AG08395 (cell line): Measurements from ENCODE around the gene DCTN4.

ENCODE experiments used
- DNase-seq: peaks from one replicate; pipeline ENCODE4 v3.0.0; 2012; ENCODE audit warnings: mixed read lengths, low spot score

The DCTN4 gene

DNA sequence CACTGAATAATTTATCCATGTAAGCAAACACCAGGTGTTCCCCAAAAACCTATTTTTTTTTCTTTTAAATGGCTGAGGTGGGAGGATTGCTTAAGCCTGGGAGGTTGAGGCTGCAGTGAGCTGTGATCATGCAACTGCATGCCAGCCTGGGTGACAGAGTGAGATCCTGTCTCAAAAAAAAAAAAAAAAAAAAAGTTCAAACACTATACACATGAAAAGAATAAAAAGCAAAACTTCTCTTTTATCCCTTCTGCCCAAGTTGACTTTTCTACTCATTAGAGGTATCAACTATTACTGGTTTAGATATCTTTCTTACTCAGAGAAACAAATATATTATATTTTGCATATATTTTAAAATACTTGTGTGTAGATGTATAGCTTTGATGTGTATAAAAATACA lies 17.8 kb downstream of the DCTN4 start:
- no peak for DNase-seq

DNA sequence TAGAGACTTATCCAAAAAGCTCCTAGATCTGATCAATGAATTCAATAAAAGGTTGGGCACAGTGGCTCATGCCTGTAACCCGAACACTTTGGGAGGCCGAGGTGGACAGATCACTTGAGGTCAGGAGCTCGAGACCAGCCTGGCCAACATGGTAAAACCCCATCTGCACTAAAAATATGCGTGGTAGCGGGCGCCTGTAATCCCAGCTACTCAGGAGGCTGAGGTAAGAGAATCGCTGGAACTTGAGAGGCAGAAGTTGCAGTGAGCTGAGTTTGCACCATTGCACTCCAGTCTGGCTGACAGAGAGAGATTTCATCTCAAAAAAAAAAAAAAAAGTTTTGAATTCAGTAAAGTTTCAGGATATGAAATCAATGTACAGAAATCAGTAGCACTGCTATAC lies 20.0 kb downstream of the DCTN4 start:
- no peak for DNase-seq

DNA sequence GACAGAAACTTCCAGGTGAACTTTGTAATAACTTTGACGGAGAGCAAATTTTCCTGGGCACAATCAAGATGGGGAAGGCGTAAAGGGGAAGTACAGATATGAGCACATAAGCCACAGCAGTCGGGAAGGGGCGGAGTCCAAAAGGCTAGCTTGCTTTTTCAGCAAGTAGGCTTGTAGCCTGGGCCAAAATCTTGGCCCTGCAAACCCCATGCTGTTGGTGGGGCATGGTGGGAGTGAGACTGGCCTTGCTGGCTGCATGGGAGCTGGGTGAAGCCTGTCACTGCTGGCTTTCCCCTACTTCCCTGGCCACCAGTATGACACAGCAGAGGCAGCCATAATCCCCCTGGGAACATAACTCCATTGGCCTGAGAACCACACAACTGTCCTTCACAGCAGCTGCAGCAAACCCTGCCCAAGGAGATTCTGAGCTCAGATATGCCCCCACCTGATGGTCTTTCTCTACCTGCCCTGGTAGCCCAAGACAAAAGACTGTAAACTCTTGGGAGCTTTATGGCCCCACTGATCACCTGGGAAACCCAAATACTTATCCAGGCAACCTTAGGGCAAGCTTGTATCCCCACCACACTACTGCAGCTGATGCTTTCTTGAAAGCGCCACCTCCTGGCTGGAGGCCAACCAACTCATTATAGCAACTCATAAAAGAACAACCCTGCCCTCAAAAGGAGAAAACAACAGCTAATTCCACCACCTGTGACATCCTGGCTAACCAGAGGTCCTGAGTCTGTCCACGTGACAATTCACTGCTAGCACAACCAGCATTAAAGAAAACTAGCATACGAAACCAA lies 24.0 kb downstream of the DCTN4 start:
- no peak for DNase-seq

DNA sequence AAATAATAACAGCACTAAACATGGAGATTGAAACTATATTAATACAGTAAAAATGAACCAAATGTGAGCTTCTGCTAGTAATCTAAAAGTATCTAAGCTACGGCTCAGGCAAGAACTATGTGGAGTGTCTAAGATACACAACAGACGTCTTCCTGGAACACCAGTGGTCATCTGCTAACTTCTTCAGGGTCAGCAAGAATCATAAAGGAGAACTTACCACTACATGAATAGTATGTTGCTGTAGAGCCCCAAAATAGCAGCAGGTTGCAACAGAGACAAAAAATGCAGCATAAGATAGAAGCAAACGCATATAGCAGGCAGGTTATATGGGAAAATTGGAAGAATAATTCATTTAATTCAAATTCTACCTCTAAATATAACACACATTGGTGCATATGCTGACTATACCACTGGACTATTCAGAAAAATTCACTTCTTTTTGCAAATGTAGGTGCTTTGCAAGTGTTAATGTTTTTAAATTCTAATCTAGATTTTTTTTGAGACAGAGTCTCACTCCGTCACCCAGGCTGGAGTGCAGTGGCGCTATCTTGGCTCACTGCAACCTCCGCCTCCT lies 27.1 kb downstream of the DCTN4 start:
- DNase-seq = no peak

DNA sequence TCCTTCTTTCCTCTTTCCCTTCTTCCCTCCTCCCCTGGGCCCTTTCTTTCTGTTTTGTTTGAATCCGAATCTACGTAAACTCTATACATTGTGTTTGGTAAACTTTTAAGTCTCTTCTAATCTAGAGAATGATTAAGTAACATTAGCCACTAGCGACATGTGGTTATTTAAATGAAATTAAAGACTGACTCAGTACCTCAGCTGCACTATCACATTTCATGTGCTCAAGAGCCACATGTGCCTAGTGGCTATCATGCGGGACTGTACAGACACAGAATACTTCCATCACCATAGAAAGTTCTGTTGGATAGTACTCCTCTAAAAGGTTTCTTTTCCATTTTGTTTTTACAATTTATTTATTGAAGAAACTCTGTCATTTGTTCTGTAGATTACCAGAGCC lies 29.0 kb downstream of the DCTN4 start:
- no peak for DNase-seq

DNA sequence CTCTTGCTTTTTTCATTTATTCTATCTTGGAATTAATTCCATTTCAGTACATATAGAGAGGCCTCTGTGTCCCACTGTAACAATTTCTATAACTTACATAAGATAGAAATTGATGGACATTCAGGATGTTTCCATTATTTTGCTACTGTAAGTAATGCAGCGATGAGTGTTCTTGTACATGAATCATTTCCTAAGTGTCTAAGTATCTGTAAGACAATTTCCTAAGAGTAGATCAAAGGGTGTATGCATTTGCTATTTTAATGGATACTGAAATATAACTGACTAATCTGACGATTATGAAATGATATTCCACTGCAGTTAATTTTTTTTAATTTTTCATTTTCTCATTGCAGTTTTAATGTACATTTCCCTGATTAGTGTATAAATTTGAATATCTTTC lies 35.0 kb downstream of the DCTN4 start:
- no peak for DNase-seq

DNA sequence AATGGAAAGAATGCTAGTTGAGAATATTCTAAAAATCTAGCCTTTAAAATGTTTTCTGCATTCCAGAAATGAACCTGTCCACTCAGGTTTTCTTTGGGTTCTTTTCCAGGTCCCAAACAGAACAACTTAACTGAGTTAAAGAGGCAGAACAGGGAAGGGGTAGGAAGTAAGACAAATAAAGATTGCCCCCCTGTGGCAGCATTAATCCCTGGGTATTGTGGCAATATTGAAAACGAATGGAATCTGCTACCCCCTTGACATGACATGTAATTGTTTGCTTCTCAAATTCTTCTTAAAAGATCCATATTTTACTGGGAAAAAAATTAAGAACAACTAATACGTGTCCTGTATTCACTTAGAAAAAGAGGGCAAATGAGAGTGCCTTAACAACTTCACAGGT lies 48.7 kb downstream of the DCTN4 start:
- peak; percentile 17 for DNase-seq

DNA sequence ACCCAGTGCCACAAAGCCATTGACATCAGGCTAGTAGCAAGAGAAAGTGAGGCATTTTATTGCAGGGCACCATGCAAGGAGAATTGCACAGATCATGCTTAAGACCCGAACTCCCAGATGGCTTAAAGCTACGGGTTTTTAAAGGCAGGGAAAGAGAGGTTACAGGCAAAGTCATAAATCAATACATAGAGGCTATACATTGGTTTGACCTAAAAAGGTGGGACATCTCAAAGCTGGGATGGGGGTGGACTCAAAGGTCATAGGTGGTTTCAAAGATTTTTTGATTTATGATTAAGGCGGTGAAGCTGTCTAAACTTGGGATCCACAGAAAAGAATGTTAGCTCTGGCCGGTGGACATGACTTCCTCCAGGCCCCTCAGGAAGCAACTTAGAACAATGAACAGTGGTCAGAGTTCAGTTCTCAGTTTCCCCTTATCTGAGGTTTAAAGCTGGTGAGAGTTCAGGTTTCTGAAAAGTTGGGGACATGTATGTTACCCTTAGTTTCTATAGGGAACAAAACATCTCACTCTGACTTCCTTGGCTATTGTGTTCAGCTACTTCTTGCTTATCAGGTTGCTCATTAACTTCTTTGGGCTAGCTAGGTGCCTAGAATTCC lies 51.9 kb downstream of the DCTN4 start:
- no peak for DNase-seq

DNA sequence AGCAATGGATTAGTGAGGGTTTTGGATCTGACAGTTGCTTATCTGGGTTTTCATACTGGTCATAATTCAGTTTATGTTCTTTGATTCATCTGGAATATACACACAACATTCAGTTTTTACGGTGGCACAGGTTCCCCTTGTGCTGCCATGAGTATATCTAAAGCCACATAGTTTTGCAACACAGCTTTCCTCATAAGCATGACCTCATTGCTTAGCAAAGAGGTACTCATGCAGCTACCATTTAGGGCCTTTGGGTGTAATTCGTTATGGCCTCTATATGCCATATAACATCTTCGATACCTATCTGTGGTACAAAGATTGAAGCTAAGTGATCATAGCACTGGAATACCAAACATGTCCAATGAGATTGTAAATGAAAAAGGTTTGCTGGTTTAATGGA lies 55.1 kb downstream of the DCTN4 start:
- no peak for DNase-seq

DNA sequence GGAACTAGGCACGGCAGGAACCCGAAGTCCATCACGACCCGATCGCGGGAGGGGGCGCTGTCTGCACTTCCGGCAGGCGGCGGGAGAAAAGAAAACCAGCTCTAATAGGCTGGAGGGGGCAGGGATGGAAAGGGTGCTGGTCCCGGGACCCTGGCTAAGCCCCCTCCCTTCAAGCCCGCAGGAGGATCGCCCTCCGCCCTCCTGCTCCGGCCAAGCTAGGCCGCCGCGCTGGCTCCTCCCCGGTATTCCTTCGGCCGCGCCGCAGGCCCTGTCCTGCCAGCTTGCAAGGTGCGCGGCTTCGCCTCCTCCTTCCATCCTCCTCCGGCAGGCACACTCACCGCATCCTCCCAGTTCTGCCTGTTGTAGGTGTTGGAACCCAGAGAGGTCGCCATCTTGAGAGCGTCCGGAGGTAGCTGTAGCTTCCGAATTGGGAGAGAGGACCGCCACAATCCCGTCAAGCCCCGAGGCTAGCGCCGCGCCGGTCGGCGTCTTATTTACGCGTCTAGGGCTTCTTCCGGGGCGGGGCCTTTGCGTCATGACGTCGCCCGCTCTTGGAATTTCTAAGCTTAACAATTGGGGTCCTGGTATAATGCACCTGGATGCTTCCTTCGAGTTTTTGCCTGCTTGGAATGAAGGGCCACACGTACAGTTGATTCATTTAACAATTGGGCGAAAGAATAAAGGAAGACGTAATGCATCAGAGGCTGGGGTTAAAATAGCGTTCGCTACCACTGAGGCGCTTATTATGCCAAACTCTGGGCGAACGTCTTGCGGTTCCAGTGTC lies 58.0 kb downstream of the DCTN4 start, which contains the start of gene RBM22:
RBM22 (minus strand) TSS at position 469 of the 784 bp plus-strand sequence; CDS start at position 392, 77 bp downstream.
- peak; percentile 86 for DNase-seq

DNA sequence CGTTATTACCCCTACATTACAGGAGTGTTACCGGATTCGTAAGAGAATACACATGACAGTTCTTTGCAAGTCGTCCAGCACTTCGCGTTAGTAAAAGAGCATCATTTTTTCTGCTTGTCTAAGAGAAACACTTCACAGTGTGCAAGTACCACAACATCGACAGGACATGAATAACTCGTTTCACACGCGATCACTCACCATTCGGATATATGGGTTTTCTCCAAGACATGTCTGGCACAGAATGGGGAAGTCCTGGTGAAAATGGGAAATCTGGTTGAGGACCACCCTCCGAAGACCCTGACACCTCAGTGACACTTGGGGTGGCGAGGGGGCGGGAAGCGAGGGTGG lies 58.6 kb downstream of the DCTN4 start:
- DNase-seq = no peak

DNA sequence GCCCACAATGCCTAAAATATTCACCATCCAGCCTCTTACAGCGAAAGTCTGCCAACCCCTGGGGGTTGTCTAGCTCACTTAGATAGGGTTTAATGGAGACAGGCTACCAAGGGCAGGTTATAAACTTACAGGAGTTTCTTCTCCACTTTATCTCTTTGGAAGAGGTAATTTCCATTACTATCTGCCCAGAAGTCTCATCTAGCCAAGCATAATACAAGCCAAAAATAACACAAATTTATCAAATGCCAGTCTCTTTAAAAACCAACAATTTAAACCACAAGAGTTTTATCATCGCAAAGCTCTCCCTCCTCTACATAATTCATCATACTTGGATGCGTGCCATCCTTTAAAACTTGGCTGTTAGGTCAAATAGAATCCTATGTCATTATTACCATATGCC lies 64.2 kb downstream of the DCTN4 start:
- DNase-seq = no peak

DNA sequence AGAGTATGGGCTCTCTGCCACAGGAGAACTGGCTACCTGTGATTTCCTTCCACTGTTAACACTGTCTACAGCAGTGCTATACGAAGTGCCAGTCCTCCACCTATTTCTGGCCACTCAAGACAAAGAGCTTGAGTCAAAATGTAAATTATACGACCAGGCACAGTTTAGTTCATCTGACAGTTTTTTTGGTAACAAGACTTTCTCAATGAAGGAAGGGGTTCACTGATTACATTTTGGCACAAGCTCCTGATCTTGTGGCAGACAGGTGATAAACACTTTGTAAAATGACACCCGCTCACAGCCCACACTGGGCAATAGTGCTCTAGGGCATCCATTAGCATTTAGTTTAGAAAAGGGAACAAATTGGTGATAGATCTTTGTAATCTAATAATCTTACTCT lies 66.5 kb downstream of the DCTN4 start:
- no peak for DNase-seq

DNA sequence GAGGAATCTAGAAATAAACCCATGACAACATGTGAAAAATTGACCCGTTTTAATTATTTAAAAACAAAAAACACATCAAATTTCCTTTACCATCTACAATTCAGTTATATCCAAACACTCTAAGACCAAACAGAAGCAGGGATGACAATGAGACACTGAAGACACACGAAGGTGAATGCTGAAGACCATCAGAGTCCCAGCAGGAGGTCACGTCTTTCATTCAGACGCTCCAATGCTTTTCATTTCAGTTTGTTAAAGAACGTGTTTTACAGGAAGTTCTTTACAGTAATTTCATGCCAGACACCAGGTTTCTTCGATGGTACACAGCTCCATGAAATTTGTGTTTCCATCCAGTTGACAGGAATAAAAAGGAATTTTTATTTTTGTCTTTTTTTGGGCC lies 68.1 kb downstream of the DCTN4 start:
- DNase-seq = no peak

DNA sequence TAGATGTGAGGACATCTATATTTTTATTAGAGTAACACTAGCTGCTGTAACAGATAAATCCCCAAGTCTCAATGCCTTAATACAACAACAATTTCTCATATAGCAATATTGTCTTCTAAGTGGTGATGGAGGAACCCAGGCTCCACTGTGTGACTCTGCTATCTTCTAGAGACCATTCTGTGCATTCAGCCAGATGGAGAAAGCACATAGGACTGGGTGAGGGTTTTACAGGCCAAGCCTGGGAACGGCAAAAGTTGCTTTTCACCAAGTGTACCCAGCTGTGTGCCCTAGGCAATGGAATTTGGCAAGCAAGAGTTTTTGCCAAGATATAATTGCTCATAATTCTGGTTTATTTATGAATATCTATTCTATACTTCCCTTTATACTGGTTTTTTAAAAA lies 69.7 kb downstream of the DCTN4 start:
- no peak for DNase-seq

DNA sequence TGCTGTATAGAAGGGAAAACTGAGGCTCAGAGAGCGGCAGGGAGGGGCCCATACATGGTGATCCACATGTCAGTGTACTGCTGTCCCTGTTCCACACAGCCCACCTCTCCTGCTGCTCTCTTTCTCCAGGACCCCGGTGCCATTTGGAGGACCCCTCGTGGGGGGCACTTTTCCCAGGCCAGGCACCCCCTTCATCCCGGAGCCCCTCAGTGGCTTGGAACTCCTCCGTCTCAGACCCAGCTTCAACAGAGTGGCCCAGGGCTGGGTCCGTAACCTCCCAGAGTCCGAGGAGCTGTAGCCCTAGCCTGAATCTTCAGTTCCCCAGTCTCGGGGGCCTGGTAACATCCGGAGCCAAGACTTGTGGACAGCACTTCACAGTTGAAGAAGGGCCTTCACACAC lies 82.2 kb downstream of the DCTN4 start:
- DNase-seq = no peak

DNA sequence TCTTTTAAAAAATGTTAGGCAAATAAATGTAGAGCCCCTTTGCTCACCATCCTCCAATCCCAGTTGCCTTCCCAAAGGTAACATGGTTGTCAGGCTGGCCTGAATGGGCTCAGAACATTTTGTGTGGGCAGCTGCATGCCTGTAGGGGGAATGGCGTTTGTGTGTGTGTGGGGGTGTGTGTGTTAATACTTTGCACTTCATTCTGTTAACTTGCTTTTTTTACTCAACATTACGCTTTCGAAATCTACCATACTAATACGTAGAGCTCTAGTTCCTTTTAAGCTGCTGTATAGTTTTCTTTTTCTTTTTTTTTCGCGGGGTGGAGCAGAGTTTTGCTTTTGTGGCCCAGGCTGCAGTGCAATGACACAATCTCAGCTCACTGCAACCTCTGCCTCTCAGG lies 83.7 kb downstream of the DCTN4 start:
- DNase-seq = no peak

DNA sequence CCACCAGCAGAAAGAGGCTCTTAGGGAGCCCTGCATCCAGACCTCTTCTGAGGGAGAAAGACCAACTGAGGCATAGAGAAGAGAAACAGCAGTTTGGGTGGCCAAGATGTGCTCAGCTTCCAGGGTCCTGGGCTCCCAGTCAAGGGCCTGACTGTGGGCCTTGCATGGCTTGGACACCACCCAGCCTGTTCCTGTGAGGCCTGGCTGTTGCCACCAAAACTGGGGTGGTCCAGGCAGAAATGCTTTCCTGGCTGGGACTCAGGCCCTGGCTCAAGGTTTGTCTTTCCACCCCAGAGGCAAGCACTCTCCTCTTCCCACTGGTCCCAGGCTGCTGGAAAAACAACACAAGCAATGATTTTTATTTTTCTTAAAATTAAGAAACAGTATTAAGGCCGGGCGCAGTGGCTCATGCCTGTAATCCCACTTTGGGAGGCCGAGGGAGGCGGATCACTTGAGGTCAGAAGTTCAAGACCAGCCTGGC lies 84.4 kb downstream of the DCTN4 start:
- no peak for DNase-seq

DNA sequence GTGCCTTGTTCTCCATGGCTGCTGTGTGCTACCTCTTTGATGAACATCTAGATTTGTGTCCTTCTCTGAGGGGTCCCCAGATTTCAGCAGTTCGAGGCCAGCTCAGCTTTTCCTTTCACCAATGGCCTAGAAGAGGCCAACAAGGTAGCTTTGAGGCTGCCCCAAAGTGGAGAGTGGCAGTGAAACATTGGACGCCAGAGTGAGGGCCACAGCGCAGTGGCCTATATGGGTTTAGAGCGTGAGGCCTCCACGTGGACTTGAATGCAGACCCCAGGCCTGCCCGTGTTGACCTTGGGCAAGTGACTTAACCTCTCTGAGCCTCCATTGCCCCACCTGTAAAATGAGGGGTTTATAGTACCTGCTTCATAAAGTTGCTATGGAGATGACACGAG lies 85.9 kb downstream of the DCTN4 start:
- no peak for DNase-seq

DNA sequence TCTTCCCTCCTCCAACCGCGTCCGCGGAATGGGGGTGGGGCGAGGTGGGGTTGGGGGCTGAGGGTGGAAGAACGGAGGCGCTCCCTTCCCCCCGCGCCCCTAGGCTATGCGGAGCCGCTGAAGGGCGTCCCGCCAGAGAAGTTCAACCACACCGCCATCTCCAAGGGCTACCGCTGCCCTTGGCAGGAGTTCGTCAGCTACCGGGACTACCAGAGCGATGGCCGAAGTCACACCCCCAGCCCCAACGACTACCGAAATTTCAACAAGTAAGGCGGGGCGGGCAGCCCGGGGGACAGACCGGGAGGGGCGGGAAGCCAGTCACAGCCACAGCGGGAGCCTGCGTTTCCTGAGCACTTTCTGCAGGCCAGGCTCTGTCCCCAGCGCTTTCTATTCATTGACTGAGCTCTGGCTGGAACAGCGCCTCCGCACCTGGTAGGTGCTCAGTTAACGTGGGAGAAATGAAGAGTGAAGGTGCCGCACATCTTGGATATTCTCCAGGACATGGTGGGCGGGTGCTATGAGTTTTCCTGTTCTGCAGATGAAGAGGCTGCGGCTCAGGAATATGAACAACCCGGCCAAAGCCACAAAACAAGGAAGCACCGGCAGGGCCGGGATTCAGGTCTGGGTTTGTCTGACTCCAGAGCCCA lies 86.5 kb downstream of the DCTN4 start:
- DNase-seq = peak; percentile 32

DNA sequence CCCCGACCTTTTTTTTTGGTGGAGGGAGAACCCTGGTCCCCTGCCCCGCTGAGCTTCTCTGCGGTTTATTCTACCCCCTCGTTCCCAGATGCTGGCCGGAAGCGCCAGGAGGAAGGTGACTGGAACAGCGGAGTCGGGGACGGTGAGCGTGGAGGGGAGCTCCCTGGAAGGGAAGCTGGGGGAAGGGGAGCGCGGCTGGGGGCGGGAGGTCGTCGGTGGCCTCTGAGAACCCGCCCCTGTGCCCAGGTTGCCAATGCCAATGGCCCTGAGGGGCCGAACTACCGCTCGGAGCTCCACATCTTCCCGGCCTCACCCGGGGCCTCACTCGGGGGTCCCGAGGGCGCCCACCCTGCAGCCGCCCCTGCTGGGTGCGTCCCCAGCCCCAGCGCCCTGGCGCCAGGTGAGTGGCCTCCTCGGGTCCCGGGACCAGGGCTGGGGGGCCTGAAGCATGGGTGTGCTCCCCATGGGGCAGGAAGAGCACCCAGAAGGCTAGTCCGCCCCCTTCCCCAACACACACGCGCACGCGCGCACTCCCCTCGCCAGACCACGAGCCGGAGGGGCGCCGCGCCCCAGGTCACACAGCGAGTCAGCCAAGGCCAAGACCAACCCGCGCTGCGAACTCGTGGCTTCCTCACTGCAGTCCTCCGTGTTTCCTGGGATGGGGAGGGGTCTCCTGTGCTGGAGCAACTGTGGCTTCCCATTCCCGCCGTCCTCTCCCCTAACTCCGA lies 87.1 kb downstream of the DCTN4 start:
- DNase-seq = no peak

DNA sequence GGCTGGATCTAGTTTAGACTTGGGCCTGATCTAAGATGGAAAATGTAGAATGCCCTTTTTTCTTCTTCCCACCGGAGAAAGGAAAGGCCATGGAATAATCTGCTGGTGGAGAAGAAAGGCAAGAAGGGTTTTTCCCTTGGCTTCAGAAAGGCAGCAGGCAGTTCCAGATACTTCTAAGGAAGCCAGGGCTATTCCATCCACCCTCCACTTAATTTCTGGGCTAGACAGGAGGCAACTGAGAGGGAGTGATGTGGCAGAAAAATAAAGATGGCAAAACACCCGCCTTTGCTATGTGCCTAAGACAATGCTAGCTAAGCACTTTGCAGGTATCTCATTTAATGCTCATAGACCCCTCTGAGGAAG lies 87.9 kb downstream of the DCTN4 start:
- DNase-seq = no peak
